ENCODE data around the gene TSPEAR.

GRCh38 chr21:44448651-44449131, 262.7 kb downstream of the TSPEAR start:
- no peak for TF ChIP-seq CTCF (IDR thresholded peaks at IDR 0.05)
- TF ChIP-seq POLR2A (IDR thresholded peaks at IDR 0.05): no peak
